Small intestine (tissue), 7 donors: ENCODE measurements around the gene SARDH. TPM values are rescaled to one million over a fixed set of nuclear protein-coding genes. Genes with fewer than 3 reads are reported as not detected.

ENCODE experiments used
- DNase-seq, 2 donors: peaks; one replicate each; pipeline versions ENCODE4 v3.0.0 to v3.0.0-alpha.2; 2013
- FAIRE-seq: peaks from 2 replicates; lab custom pipeline; 2012; peaks lifted over from hg19 to GRCh38; lab: Jason Lieb, UNC
- H3K27ac ChIP-seq, 3 donors: one replicate each; pipeline ENCODE4 v1.5.1; 2013; ENCODE audit warnings: low read length in 2 of 3, mild to moderate bottlenecking in 2 of 3, control low read depth in 1 of 3, inconsistent platforms in 1 of 3, low read depth in 1 of 3, moderate library complexity in 1 of 3
- H3K27me3 ChIP-seq, 3 donors: one replicate each; pipeline ENCODE4 v1.6.1; 2013; ENCODE audit warnings: low read length in 3 of 3, inconsistent platforms in 1 of 3; ENCODE audit not compliant: control insufficient read depth in 3 of 3, insufficient read depth in 3 of 3
- H3K36me3 ChIP-seq, 3 donors: one replicate each; pipeline ENCODE4 v1.6.1; 2013; ENCODE audit warnings: low read length in 3 of 3, inconsistent platforms in 1 of 3, low read depth in 1 of 3, mild to moderate bottlenecking in 1 of 3, moderate library complexity in 1 of 3; ENCODE audit not compliant: control insufficient read depth in 3 of 3, insufficient read depth in 2 of 3
- H3K4me1 ChIP-seq, 3 donors: one replicate each; pipeline ENCODE4 v1.6.1; 2013; ENCODE audit warnings: low read length in 2 of 3, inconsistent platforms in 1 of 3, low read depth in 1 of 3, mild to moderate bottlenecking in 1 of 3, moderate library complexity in 1 of 3; ENCODE audit not compliant: control insufficient read depth in 3 of 3, insufficient read depth in 2 of 3
- H3K4me3 ChIP-seq, 3 donors: one replicate each; pipeline ENCODE4 v1.5.1; 2013; ENCODE audit warnings: low read length in 3 of 3, control low read depth in 1 of 3, inconsistent platforms in 1 of 3, low read depth in 1 of 3, mild to moderate bottlenecking in 1 of 3, moderate library complexity in 1 of 3
- H3K9me3 ChIP-seq, 2 donors: one replicate each; pipeline ENCODE4 v1.6.1; 2013; ENCODE audit warnings: low read depth in 1 of 2, low read length in 1 of 2; ENCODE audit not compliant: control insufficient read depth in 2 of 2, insufficient read depth in 1 of 2
- WGBS, 3 donors: extraction: QIAGEN DNeasy Blood & Tissue Kit; methylation state at CpG; one replicate each; pipeline ENCODE4 v1.1.7; 2013; 5-methylcytosine and 5-hydroxymethylcytosine counted together
- polyA plus RNA-seq, 4 donors: library from polyadenylated mRNA; stranded (reverse) in 3 of 4; unstranded in 1 of 4; fragments of 200-250 nt in 3 of 4; fragments of 120-200 nt in 1 of 4; gene quantifications; one replicate each; pipeline versions ENCODE4 v1.2.1 to v1.2.3, GENCODE V29; 2013
- donor health status: healthy with polysubstance abuse.
- donor health status: control.
- donor health status: control.
- donor health status: Bipolar disorder and iron deficiency.
- donor health status: healthy.

Gene SARDH
- polyA plus RNA-seq, 4 donors: 0.51 to 2.6 (median 0.54) TPM; not detected in 1

DNA sequence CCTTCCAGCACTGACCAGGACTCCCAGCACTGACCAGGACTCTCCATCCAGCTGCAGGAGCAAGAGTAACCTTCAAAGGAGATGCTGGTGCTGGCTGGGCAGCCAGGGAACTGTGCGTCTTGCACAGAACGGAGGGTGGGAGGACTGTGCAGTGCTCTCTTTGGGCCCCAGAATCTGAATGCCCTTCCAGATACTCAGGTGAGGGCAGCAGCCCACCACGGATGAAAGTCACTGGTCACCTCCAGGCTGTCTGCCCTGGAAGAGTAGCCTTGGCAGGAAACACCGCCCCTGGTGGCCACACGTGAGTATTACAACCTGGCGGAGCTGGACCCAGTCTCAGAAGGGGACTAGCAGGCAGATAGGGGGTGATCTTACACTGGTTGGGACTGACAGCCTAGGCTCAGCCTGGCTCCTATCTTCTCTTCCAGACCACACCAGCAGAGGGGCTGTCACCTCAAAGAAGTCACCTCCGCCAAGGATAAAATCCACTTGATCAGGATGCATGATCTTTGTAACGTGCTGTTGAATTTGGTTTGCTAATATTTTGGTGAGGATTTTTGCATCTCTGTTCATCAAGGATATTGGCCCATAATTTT is 4.8 kb upstream of the SARDH start:
- DNase-seq: peak; percentile 60 to 77
- H3K4me3 ChIP-seq: no peak overlapping the region
- peaks cover 0 to 29% (median 3%) of the 10 kb centered on the region in 3 donors for H3K4me1 ChIP-seq
- no peak overlapping the region for H3K27ac ChIP-seq
- FAIRE-seq: no peak
- 10 to 16% (median 13%) methylated on average over 8 of the region's 8 CpGs for WGBS, 3 donors
- no peaks in the 10 kb centered on the region for H3K36me3 ChIP-seq
- H3K27me3 ChIP-seq: peaks cover 0 to 3% (median 0%) of the 10 kb centered on the region in 3 donors
- H3K9me3 ChIP-seq: no peaks in the 10 kb centered on the region

- WGBS, 3 donors: 84 to 87% (median 86%) methylated on average over 7 of the region's 7 CpGs
- Histone ChIP-seq H3K9me3 (no peaks in the 10 kb centered on the region), H3K36me3 (no peaks in the 10 kb centered on the region), H3K4me1 (peaks cover 0 to 34% (median 6%) of the 10 kb centered on the region in 3 donors), H3K27ac (no peak overlapping the region), H3K27me3 (peaks cover 0 to 3% (median 0%) of the 10 kb centered on the region in 3 donors), H3K4me3 (no peak overlapping the region)
- DNase-seq (no peak), FAIRE-seq (no peak)
Observed at GRCh38 chr9:133742251-133742650, 4.1 kb upstream of the SARDH start.

DNA sequence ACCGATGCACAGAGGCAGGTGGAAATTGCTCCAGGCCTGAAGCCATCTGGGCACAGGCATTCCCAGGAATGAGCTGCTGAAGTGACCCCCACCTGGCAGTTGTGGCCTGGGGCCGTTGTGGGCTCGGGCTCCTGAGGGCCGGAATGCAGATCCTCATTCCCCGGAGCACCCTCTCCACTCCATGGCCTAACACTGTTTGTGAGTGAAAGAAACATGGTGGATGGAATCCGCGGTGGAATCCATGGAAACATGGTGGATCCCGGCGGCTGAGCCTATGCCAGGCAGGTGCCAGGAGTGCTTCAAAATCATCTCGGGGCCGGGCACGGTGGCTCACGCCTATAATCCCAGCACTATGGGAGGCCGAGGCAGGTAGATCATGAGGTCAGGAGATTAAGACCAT is 3.6 kb upstream of the SARDH start:
- FAIRE-seq (no peak), DNase-seq (no peak)
- Histone ChIP-seq H3K36me3 (no peaks in the 10 kb centered on the region), H3K27ac (no peak overlapping the region), H3K27me3 (no peaks in the 10 kb centered on the region), H3K9me3 (no peaks in the 10 kb centered on the region), H3K4me3 (no peak overlapping the region), H3K4me1 (peaks cover 0 to 34% (median 6%) of the 10 kb centered on the region in 3 donors)
- 89 to 92% (median 91%) methylated on average over 14 of the region's 14 CpGs for WGBS, 3 donors

GRCh38 chr9:133740911-133741310 is 2.8 kb upstream of the SARDH start:
- DNase-seq (no peak), FAIRE-seq (no peak)
- Histone ChIP-seq H3K9me3 (no peaks in the 10 kb centered on the region), H3K36me3 (no peaks in the 10 kb centered on the region), H3K27ac (no peak overlapping the region), H3K4me3 (no peak overlapping the region), H3K4me1 (peaks cover 0 to 34% (median 6%) of the 10 kb centered on the region in 3 donors), H3K27me3 (no peaks in the 10 kb centered on the region)
- WGBS, 3 donors: 84 to 94% (median 85%) methylated on average over 8 of the region's 8 CpGs

DNA sequence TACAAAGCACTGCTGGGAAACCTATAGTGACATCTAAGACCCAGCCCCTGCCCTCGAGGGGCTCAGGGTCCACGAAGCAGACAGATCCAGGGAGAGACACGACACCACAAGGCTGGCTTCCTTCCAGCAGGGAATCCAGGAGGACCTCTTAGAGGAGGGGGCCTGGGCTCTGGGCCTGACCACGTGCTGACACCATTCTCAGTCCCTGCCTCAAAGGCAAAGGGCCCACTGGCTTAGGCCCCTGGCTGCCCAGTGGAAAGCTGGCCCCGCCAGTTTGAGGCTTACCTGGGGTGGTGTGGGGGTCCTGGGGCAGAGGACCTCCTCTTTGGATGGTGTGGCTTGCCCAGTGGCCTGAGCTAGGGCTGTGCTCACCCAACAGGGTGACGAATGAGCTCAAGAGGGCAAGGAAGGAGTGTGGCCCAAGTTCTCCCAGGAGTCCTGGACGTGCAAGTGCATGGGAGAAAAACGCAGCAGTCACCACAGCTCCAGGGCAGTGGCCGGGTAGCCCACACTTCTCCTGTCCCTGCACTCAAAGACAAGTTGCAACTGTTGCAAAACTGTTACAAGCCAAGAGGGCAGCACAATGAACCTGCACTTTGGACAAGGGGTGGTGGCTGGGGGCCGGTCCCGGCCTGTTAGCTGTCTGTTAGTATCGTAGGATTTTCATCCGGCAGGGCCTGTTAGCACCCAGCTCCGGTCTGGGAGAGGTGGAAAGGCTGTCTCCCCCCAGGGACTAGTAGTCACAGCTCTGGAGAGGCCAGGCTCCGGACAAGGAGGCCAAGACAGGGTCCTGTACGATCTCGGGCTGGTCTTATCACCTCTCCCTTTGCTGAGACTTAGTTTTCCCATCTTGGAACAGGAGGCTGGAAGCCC is 1.5 kb upstream of the SARDH start:
- Histone ChIP-seq H3K27ac (peak overlapping the region in 1 of 3 donors; percentile 68), H3K27me3 (no peaks in the 10 kb centered on the region), H3K36me3 (no peaks in the 10 kb centered on the region), H3K4me1 (peaks cover 0 to 34% (median 6%) of the 10 kb centered on the region in 3 donors), H3K4me3 (no peak overlapping the region), H3K9me3 (no peaks in the 10 kb centered on the region)
- peak; percentile 56 to 83 for DNase-seq
- FAIRE-seq: no peak
- 34 to 67% (median 42%) methylated on average over 17 of the region's 17 CpGs for WGBS, 3 donors

- Histone ChIP-seq H3K27ac (no peak overlapping the region), H3K4me3 (no peak overlapping the region), H3K4me1 (peaks cover 0 to 34% (median 6%) of the 10 kb centered on the region in 3 donors), H3K9me3 (no peaks in the 10 kb centered on the region), H3K27me3 (no peaks in the 10 kb centered on the region), H3K36me3 (no peaks in the 10 kb centered on the region)
- 41 to 64% (median 48%) methylated on average over 13 of the region's 13 CpGs for WGBS, 3 donors
- no peak for FAIRE-seq
- no peak for DNase-seq
Observed at GRCh38 chr9:133738640-133739225, 581 bp upstream of the SARDH start.

GRCh38 chr9:133737071-133737773 is 930 bp downstream of the SARDH start:
- H3K27me3 ChIP-seq: no peaks in the 10 kb centered on the region
- no peaks in the 10 kb centered on the region for H3K36me3 ChIP-seq
- H3K27ac ChIP-seq: no peak overlapping the region
- FAIRE-seq (no peak), DNase-seq (no peak)
- peaks cover 0 to 34% (median 6%) of the 10 kb centered on the region in 3 donors for H3K4me1 ChIP-seq
- H3K4me3 ChIP-seq: peak overlapping the region in 1 of 3 donors; percentile 27
- 55 to 67% (median 61%) methylated on average over 14 to 15 of the region's 15 CpGs for WGBS, 3 donors
- H3K9me3 ChIP-seq: no peaks in the 10 kb centered on the region

DNA sequence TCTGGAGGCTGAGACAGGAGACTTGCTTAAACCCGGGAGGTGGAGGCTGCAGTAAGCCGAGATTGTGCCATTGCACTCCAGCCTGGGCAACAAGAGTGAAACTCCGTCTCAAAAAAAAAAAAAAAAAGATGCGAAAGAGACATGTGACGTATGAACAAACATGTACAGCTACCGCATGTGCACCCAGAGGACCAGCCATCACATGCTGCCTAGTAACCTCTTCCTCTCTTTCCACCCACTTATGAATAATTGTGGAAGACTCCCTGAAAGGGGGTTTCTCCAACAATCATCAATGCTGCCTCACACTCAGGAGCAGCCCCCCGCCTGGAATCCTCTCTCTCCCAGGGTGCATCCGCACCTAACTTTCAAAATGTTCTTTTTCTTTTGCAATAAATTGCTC is 2.2 kb downstream of the SARDH start:
- H3K27ac ChIP-seq: no peak overlapping the region
- H3K9me3 ChIP-seq: no peaks in the 10 kb centered on the region
- H3K27me3 ChIP-seq: no peaks in the 10 kb centered on the region
- DNase-seq (no peak), FAIRE-seq (no peak)
- 60 to 81% (median 74%) methylated on average over 8 of the region's 8 CpGs for whole genome bisulfite sequencing, 3 donors
- H3K36me3 ChIP-seq: no peaks in the 10 kb centered on the region
- H3K4me1 ChIP-seq: peaks cover 0 to 29% (median 6%) of the 10 kb centered on the region in 3 donors
- no peak overlapping the region for H3K4me3 ChIP-seq
